Measurements from ENCODE around the gene CD44.

DNA sequence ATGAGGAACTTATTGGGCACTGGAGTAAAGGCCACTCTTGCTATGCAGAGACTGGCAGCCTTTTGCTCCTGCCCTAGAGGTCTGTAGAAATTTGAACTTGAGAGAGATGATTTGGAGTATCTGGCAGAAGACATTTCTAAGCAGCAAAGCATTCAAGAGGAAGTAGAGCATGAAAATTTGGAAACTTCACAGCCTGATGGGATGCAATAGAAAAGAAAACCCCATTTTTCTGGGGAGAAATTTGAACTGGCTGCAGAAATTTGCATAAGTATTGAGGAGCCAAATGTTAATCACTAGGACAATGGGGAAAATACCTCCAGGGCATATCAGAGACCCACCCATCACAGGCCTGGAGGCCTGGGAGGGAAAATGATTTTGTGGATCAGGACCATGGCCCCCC lies 29.9 kb upstream of the CD44 start:
- TF ChIP-seq POLR2A (IDR thresholded peaks at IDR 0.05) (no peak), CTCF (IDR thresholded peaks at IDR 0.05) (no peak), EP300 (IDR thresholded peaks at IDR 0.05) (no peak)
